ENCODE results near the gene UBXN10. TPM values are rescaled to one million over a fixed set of nuclear protein-coding genes. Genes with fewer than 3 reads are reported as not detected.

UBXN10 gene
- total and polyA plus RNA-seq, 2 of the 8 experiments (the other 6 are each of a cell fraction or from before 2014, with no cell fraction given): 0.43 to 0.68 TPM

- no peak overlapping the region for H2BK15ac ChIP-seq (ENCODE audit: low read length)
- H4K91ac ChIP-seq (replicated peaks; ENCODE audit: insufficient read length, low read length): no peak overlapping the region
- peaks cover 0 to 14% (median 12%) of the 10 kb centered on the region in 4 experiments; a peak in 5 of 7 replicates for H3K27me3 ChIP-seq (replicated peaks in 1 of 4; ENCODE audit: control insufficient read depth in 3 of 4, extremely low read depth in 1 of 4, insufficient read depth in 3 of 4, low read length in 3 of 4)
- no peak overlapping the region for H3K4ac ChIP-seq (replicated peaks; ENCODE audit: insufficient read length, low read depth, low read length)
- H3K9me3 ChIP-seq (ENCODE audit: insufficient read depth in 2 of 2, low read depth in 1 of 2, low read length in 1 of 2): peaks cover 0 to 4% of the 10 kb centered on the region in 2 experiments; a peak in 1 of 4 replicates
- peaks cover 4% of the 10 kb centered on the region; the same call in 1 of the 2 replicates for H3K23me2 ChIP-seq (ENCODE audit: low read depth, low read length)
- H4K5ac ChIP-seq (ENCODE audit: insufficient read length, low read depth, low read length): no peak overlapping the region
- no peak for DNase-seq (ENCODE audit: low read depth in 1 of 2, low spot score in 2 of 2)
- no peak overlapping the region for H2BK20ac ChIP-seq (ENCODE audit: low read length)
- no peak overlapping the region for H3K9ac ChIP-seq (replicated peaks in 1 of 4; ENCODE audit: extremely low read depth in 1 of 4, low read depth in 3 of 4, low read length in 3 of 4)
- H3K14ac ChIP-seq (ENCODE audit: insufficient read length): no peak overlapping the region
- no peak overlapping the region for H2AFZ ChIP-seq (ENCODE audit: low read length)
- no peak for FAIRE-seq
- POLR2A ChIA-PET (ENCODE audit: partially characterized antibody): interaction anchor here (1.2 kb wide), 1 partner anchor 11 kb away, joined by 3 read pairs; no protein-coding TSS in a partner anchor
- no peak overlapping the region for H3K23ac ChIP-seq (ENCODE audit: insufficient read length)
- no peaks in the 10 kb centered on the region; a peak in 1 of 4 replicates for H3K79me2 ChIP-seq (ENCODE audit: control insufficient read depth in 1 of 2, insufficient read depth in 2 of 2, low read length in 2 of 2)
- CTCF ChIA-PET (ENCODE audit: partially characterized antibody): interaction anchor here (0.7 to 8.3 kb wide), 5 partner anchors 10 to 303 kb away, joined by 3 to 90 read pairs (median 4); no protein-coding TSS in a partner anchor
- peaks cover 6 to 10% (median 8%) of the 10 kb centered on the region in 4 experiments; a peak in 4 of 7 replicates for H3K4me1 ChIP-seq (replicated peaks in 1 of 4; ENCODE audit: control insufficient read depth in 3 of 4, insufficient read depth in 4 of 4, low read length in 3 of 4)
- no peak overlapping the region for H4K8ac ChIP-seq (ENCODE audit: extremely low read depth, insufficient read depth, low read length)
- H2AK5ac ChIP-seq (ENCODE audit: low read depth, low read length): no peak overlapping the region
- H2BK12ac ChIP-seq (ENCODE audit: low read depth, low read length): no peak overlapping the region
- no peak overlapping the region for H2BK120ac ChIP-seq (replicated peaks; ENCODE audit: low read depth, low read length)
- WGBS, 2 experiments (ENCODE audit: extremely low coverage in 1 of 2, insufficient coverage in 1 of 2, insufficient read length in 1 of 2, insufficient replicate concordance in 2 of 2, low coverage in 1 of 2, low lambda C conversion rate in 2 of 2, missing lambda C conversion rate in 1 of 2): 90% methylated on average over 12 of the region's 13 CpGs; no CpG with 5 or more reads in 1 of the 2 experiments
- no peak overlapping the region for H3K27ac ChIP-seq (ENCODE audit: low read depth, low read length)
- H4K20me1 ChIP-seq (replicated peaks in 1 of 2; ENCODE audit: control insufficient read depth in 1 of 2, insufficient read depth in 2 of 2, low read length in 2 of 2): no peaks in the 10 kb centered on the region
- no peak overlapping the region for H3K18ac ChIP-seq (ENCODE audit: extremely low read depth, low read length)
- no peak overlapping the region for H3K4me3 ChIP-seq (ENCODE audit: extremely low read depth in 1 of 4, insufficient read depth in 2 of 4, low read depth in 3 of 4, low read length in 4 of 4)
- no peak overlapping the region for H2BK5ac ChIP-seq (ENCODE audit: low read depth, low read length)
- H3K56ac ChIP-seq (replicated peaks; ENCODE audit: insufficient read length, low read depth, low read length): no peak overlapping the region
- H3K4me2 ChIP-seq (ENCODE audit: insufficient read depth in 1 of 2, low read depth in 2 of 2, low read length in 2 of 2): no peak overlapping the region
- no peaks in the 10 kb centered on the region for H3K36me3 ChIP-seq (ENCODE audit: control insufficient read depth in 2 of 4, insufficient read depth in 4 of 4, low read length in 3 of 4)
- H3K79me1 ChIP-seq (ENCODE audit: low read depth, low read length): 0 out of 2 replicates have a peak, but pooled peaks cover 3% of the 10 kb centered on the region
- TF ChIP-seq BCL11A (IDR thresholded peaks at IDR 0.05; ENCODE audit: low read depth in 2 of 2, low read length in 2 of 2): no peak
- no peak for TF ChIP-seq CTBP2 (IDR thresholded peaks at IDR 0.05; ENCODE audit: borderline replicate concordance, insufficient read depth, insufficient read length, low read length)
- TF ChIP-seq SP4 (IDR thresholded peaks at IDR 0.05; ENCODE audit: low read length): no peak
- TF ChIP-seq EZH2 (IDR thresholded peaks at IDR 0.05; ENCODE audit: low read depth, low read length, severe bottlenecking): no peak
- no peak for TF ChIP-seq RXRA (IDR thresholded peaks at IDR 0.05; ENCODE audit: insufficient read depth, low read depth, low read length)
- no peak for TF ChIP-seq TEAD4 (IDR thresholded peaks at IDR 0.05; ENCODE audit: low read depth, low read length)
- TF ChIP-seq, protein P1, sequence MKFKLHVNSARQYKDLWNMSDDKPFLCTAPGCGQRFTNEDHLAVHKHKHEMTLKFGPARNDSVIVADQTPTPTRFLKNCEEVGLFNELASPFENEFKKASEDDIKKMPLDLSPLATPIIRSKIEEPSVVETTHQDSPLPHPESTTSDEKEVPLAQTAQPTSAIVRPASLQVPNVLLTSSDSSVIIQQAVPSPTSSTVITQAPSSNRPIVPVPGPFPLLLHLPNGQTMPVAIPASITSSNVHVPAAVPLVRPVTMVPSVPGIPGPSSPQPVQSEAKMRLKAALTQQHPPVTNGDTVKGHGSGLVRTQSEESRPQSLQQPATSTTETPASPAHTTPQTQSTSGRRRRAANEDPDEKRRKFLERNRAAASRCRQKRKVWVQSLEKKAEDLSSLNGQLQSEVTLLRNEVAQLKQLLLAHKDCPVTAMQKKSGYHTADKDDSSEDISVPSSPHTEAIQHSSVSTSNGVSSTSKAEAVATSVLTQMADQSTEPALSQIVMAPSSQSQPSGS (IDR thresholded peaks at IDR 0.05; ENCODE audit: low read length): no peak
- no peak for TF ChIP-seq NRF1 (IDR thresholded peaks at IDR 0.05; ENCODE audit: low read depth, low read length)
- no peak for TF ChIP-seq TCF12 (IDR thresholded peaks at IDR 0.05; ENCODE audit: low read depth, low read length)
- TF ChIP-seq CEBPB (IDR thresholded peaks at IDR 0.05; ENCODE audit: low read depth, low read length): no peak
- TF ChIP-seq CREB1 (IDR thresholded peaks at IDR 0.05): no peak
- TF ChIP-seq POLR2A (IDR thresholded peaks at IDR 0.05; ENCODE audit: control extremely low read depth in 1 of 2, low read depth in 2 of 2, low read length in 2 of 2): no peak
Measured at GRCh38 chr1:20183616-20184271, 2.2 kb upstream of the UBXN10 start.
